Astrocyte (in vitro differentiated cells and primary cell): ENCODE measurements around the gene FRMD3. TPM values are rescaled to one million over a fixed set of nuclear protein-coding genes. Genes with fewer than 3 reads are reported as not detected.
"Not testable (repeated sequence)": the region's sequence is repeated elsewhere in the genome, so short reads cannot be mapped to it uniquely, and the experiment has no call there.

Experiments used
- DNase-seq: peaks from one replicate; pipeline ENCODE4 v3.0.0-alpha.2; 2010; ENCODE audit warnings: low read depth
- FAIRE-seq: peaks from 2 replicates; lab custom pipeline; 2011; peaks lifted over from hg19 to GRCh38; lab: Jason Lieb, UNC
- H2AFZ ChIP-seq: 2 replicates; pipeline ENCODE4 v1.6.0; 2012; ENCODE audit warnings: low read depth, low read length, inconsistent platforms
- H3K27ac ChIP-seq: 2 replicates; pipeline ENCODE4 v1.5.1; 2011; ENCODE audit warnings: low read depth, low read length, inconsistent platforms
- H3K27me3 ChIP-seq: 2 replicates; pipeline ENCODE4 v1.6.0; 2011; ENCODE audit warnings: low read length, inconsistent platforms; ENCODE audit not compliant: insufficient read depth
- H3K36me3 ChIP-seq: 2 replicates; pipeline ENCODE4 v1.5.1; 2011; ENCODE audit warnings: low read length, inconsistent platforms; ENCODE audit not compliant: insufficient read depth
- H3K4me1 ChIP-seq: 2 replicates; pipeline ENCODE4 v1.5.1; 2011; ENCODE audit warnings: low read length, inconsistent platforms; ENCODE audit not compliant: insufficient read depth
- H3K4me2 ChIP-seq: 2 replicates; pipeline ENCODE4 v1.6.0; 2012; ENCODE audit warnings: low read length, inconsistent platforms
- H3K4me3 ChIP-seq: 2 replicates; pipeline ENCODE4 v1.5.1; 2011; ENCODE audit warnings: low read depth, mild to moderate bottlenecking, low read length, inconsistent platforms; ENCODE audit not compliant: insufficient read depth
- H3K79me2 ChIP-seq: 2 replicates; pipeline ENCODE4 v1.6.0; 2012; ENCODE audit warnings: mild to moderate bottlenecking, low read length, inconsistent platforms; ENCODE audit not compliant: insufficient read depth
- H3K9ac ChIP-seq: 2 replicates; pipeline ENCODE4 v1.6.0; 2012; ENCODE audit warnings: mild to moderate bottlenecking, low read length, inconsistent platforms
- H3K9me3 ChIP-seq: 2 replicates; pipeline ENCODE4 v1.5.1; 2012; ENCODE audit warnings: low read depth, mild to moderate bottlenecking, low read length, inconsistent platforms; ENCODE audit not compliant: insufficient read depth
- H4K20me1 ChIP-seq: 2 replicates; pipeline ENCODE4 v1.6.0; 2012; ENCODE audit warnings: low read length, inconsistent platforms; ENCODE audit not compliant: insufficient read depth
- H3K27ac Mint-ChIP-seq: one replicate; pipeline ENCODE4 v1.8.0; 2021; ENCODE audit warnings: mild to moderate bottlenecking, mixed read lengths; ENCODE audit not compliant: unreplicated experiment
- H3K27me3 Mint-ChIP-seq: one replicate; pipeline ENCODE4 v1.8.0; 2021; ENCODE audit warnings: low read depth, mixed read lengths; ENCODE audit not compliant: unreplicated experiment
- H3K36me3 Mint-ChIP-seq: one replicate; pipeline ENCODE4 v1.8.0; 2021; ENCODE audit warnings: low read depth, mixed read lengths; ENCODE audit not compliant: unreplicated experiment
- H3K4me1 Mint-ChIP-seq: one replicate; pipeline ENCODE4 v1.8.0; 2021; ENCODE audit warnings: low read depth, mixed read lengths; ENCODE audit not compliant: unreplicated experiment
- H3K4me3 Mint-ChIP-seq: one replicate; pipeline ENCODE4 v1.8.0; 2021; ENCODE audit warnings: mild to moderate bottlenecking, moderate library complexity, mixed read lengths; ENCODE audit not compliant: unreplicated experiment
- H3K9me3 Mint-ChIP-seq: one replicate; pipeline ENCODE4 v1.8.0; 2021; ENCODE audit warnings: mild to moderate bottlenecking, mixed read lengths; ENCODE audit not compliant: unreplicated experiment
- EZH2 ChIP-seq: IDR thresholded peaks from 2 replicates; pipeline ENCODE4 v1.6.1; 2012; ENCODE audit warnings: mild to moderate bottlenecking, low read length, inconsistent platforms; ENCODE audit not compliant: insufficient read depth
- total RNA-seq: library from RNA; stranded (reverse); gene quantifications from 2 replicates; pipeline ENCODE4 v1.2.1, GENCODE V29; 2021
- TF ChIP-seq, protein P1 (sequence below): IDR thresholded peaks from 2 replicates; pipeline ENCODE4 v1.5.1; 2011; ENCODE audit warnings: low read depth, mild to moderate bottlenecking, inconsistent platforms, low read length, moderate library complexity; ENCODE audit not compliant: insufficient read depth

Gene FRMD3
- total RNA-seq, 1 donor from 2014 or later, result 0.39 TPM

- Mint-ChIP-seq H3K36me3 (no peaks in the 10 kb centered on the region), H3K4me1 (no peaks in the 10 kb centered on the region), H3K9me3 (no peaks in the 10 kb centered on the region), H3K27me3 (no peaks in the 10 kb centered on the region), H3K27ac (no peak overlapping the region), H3K4me3 (no peak overlapping the region)
- Histone ChIP-seq H3K4me1 (no peaks in the 10 kb centered on the region), H2AFZ (no peak overlapping the region), H3K9ac (no peak overlapping the region), H3K27ac (no peak overlapping the region), H3K4me2 (no peak overlapping the region), H3K79me2 (no peaks in the 10 kb centered on the region), H3K9me3 (no peaks in the 10 kb centered on the region), H3K27me3 (no peaks in the 10 kb centered on the region), H3K4me3 (no peak overlapping the region), H3K36me3 (no peaks in the 10 kb centered on the region), H4K20me1 (no peaks in the 10 kb centered on the region)
- FAIRE-seq (no peak), DNase-seq (no peak)
- TF ChIP-seq EZH2, result no peak
- TF ChIP-seq, protein P1, sequence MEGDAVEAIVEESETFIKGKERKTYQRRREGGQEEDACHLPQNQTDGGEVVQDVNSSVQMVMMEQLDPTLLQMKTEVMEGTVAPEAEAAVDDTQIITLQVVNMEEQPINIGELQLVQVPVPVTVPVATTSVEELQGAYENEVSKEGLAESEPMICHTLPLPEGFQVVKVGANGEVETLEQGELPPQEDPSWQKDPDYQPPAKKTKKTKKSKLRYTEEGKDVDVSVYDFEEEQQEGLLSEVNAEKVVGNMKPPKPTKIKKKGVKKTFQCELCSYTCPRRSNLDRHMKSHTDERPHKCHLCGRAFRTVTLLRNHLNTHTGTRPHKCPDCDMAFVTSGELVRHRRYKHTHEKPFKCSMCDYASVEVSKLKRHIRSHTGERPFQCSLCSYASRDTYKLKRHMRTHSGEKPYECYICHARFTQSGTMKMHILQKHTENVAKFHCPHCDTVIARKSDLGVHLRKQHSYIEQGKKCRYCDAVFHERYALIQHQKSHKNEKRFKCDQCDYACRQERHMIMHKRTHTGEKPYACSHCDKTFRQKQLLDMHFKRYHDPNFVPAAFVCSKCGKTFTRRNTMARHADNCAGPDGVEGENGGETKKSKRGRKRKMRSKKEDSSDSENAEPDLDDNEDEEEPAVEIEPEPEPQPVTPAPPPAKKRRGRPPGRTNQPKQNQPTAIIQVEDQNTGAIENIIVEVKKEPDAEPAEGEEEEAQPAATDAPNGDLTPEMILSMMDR, result no peak
These were observed 170.9 kb downstream of the FRMD3 start for GRCh38 chr9:83367326-83367725.

- Mint-ChIP-seq H3K4me3 (no peak overlapping the region), H3K27ac (no peak overlapping the region), H3K9me3 (no peaks in the 10 kb centered on the region), H3K4me1 (no peaks in the 10 kb centered on the region), H3K27me3 (no peaks in the 10 kb centered on the region), H3K36me3 (no peaks in the 10 kb centered on the region)
- Histone ChIP-seq H3K79me2 (no peaks in the 10 kb centered on the region), H3K4me3 (no peak overlapping the region), H3K9me3 (no peaks in the 10 kb centered on the region), H3K9ac (no peak overlapping the region), H3K4me1 (no peaks in the 10 kb centered on the region), H3K4me2 (no peak overlapping the region), H3K27ac (no peak overlapping the region), H4K20me1 (no peaks in the 10 kb centered on the region), H3K36me3 (no peaks in the 10 kb centered on the region), H2AFZ (no peak overlapping the region), H3K27me3 (no peaks in the 10 kb centered on the region)
- DNase-seq, result no peak
- TF ChIP-seq, protein P1, result no peak
- TF ChIP-seq EZH2, result no peak
- FAIRE-seq, result no peak
These were observed 175.7 kb downstream of the FRMD3 start for GRCh38 chr9:83362341-83362995.

DNA sequence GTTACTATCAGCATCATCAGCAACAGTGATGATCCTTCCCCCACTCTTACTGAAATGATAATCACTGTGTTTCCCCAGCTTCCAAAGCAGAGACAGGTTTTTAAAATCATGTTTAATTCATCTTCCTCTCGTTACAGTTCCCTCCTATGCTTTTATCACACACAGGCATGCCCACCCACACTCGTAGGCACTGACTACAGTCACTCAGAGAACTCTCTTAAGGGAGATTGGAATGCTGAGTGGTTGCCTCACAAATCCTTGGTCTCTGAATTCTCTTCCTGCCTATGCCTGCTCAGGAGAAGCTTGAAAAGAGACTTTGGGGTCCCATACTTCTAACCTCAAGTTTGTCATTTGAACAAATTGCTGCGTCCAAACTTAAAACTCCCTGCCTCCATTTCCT lies 179.2 kb downstream of the FRMD3 start:
- H3K4me2 ChIP-seq, result no peak overlapping the region
- H3K9me3 ChIP-seq, result no peaks in the 10 kb centered on the region
- H3K27ac ChIP-seq, result no peak overlapping the region
- no peaks in the 10 kb centered on the region for H3K9me3 Mint-ChIP-seq
- no peaks in the 10 kb centered on the region for H3K4me1 ChIP-seq
- DNase-seq (no peak), FAIRE-seq (no peak)
- no peak overlapping the region for H2AFZ ChIP-seq
- H3K27me3 ChIP-seq, result no peaks in the 10 kb centered on the region
- H3K9ac ChIP-seq, result no peak overlapping the region
- no peak overlapping the region for H3K4me3 Mint-ChIP-seq
- H3K79me2 ChIP-seq, result no peaks in the 10 kb centered on the region
- no peaks in the 10 kb centered on the region for H3K27me3 Mint-ChIP-seq
- no peak overlapping the region for H3K4me3 ChIP-seq
- no peaks in the 10 kb centered on the region for H3K4me1 Mint-ChIP-seq
- H3K36me3 Mint-ChIP-seq, result no peaks in the 10 kb centered on the region
- no peaks in the 10 kb centered on the region for H4K20me1 ChIP-seq
- H3K27ac Mint-ChIP-seq, result no peak overlapping the region
- H3K36me3 ChIP-seq, result no peaks in the 10 kb centered on the region
- TF ChIP-seq EZH2, result no peak
- TF ChIP-seq, protein P1, result no peak

DNA sequence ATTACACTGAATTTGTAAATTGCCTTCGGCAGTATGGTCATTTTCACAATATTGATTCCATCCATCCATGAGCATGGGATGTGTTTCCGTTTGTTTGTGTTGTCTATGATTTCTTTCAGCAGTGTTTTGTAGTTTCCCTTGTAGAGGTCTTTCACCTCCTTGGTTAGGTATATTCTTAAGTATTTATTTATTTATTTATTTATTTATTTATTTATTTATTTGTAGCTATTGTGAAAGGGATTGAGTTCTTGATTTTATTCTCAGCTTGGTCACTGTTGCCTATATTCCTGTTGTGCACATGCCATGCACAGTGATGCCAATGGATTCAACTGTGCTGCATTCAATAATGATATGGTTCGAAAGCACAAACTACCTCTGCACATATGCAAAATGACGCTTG lies 179.7 kb downstream of the FRMD3 start:
- not testable (repeated sequence) for H3K36me3 ChIP-seq, H3K4me2 ChIP-seq, H3K4me3 ChIP-seq, DNase-seq, FAIRE-seq, H2AFZ ChIP-seq, H3K9me3 Mint-ChIP-seq, H3K9me3 ChIP-seq, H3K4me1 ChIP-seq, H3K4me3 Mint-ChIP-seq, H3K9ac ChIP-seq, H3K79me2 ChIP-seq, H4K20me1 ChIP-seq, H3K36me3 Mint-ChIP-seq, H3K27ac ChIP-seq, H3K27me3 ChIP-seq, H3K27me3 Mint-ChIP-seq, H3K27ac Mint-ChIP-seq, H3K4me1 Mint-ChIP-seq
